ENCODE data around the gene DPEP2. TPM values are rescaled to one million over a fixed set of nuclear protein-coding genes. Genes with fewer than 3 reads are reported as not detected.

DPEP2 gene
- total and polyA plus RNA-seq, 8 donors: 2.3 to 12.6 (median 3.4) TPM

GRCh38 chr16:67989322-67990017, 9.8 kb downstream of the DPEP2 start:
- no peaks in the 10 kb centered on the region for H3K27me3 ChIP-seq
- intact Hi-C loops (cut with DNase I): loop anchor here in 1 of 2 donors (10.0 kb wide), 1 partner anchor 55 kb away; no protein-coding TSS in a partner anchor

GRCh38 chr16:67988675-67989074, 10.6 kb downstream of the DPEP2 start:
- intact Hi-C loops (cut with DNase I): loop anchor here in 1 of 2 donors (10.0 kb wide), 1 partner anchor 56 kb away; no protein-coding TSS in a partner anchor
- TF ChIP-seq, protein P1, sequence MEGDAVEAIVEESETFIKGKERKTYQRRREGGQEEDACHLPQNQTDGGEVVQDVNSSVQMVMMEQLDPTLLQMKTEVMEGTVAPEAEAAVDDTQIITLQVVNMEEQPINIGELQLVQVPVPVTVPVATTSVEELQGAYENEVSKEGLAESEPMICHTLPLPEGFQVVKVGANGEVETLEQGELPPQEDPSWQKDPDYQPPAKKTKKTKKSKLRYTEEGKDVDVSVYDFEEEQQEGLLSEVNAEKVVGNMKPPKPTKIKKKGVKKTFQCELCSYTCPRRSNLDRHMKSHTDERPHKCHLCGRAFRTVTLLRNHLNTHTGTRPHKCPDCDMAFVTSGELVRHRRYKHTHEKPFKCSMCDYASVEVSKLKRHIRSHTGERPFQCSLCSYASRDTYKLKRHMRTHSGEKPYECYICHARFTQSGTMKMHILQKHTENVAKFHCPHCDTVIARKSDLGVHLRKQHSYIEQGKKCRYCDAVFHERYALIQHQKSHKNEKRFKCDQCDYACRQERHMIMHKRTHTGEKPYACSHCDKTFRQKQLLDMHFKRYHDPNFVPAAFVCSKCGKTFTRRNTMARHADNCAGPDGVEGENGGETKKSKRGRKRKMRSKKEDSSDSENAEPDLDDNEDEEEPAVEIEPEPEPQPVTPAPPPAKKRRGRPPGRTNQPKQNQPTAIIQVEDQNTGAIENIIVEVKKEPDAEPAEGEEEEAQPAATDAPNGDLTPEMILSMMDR (IDR thresholded peaks at IDR 0.05): no peak
- Histone ChIP-seq H3K4me3 (no peak overlapping the region), H3K9me3 (no peaks in the 10 kb centered on the region), H3K4me1 (peaks cover 13 to 43% of the 10 kb centered on the region in 2 donors), H3K27me3 (no peaks in the 10 kb centered on the region), H3K36me3 (peaks cover 0 to 4% of the 10 kb centered on the region in 2 donors), H3K27ac (no peak overlapping the region)
- ATAC-seq (no peak), DNase-seq (no peak)

More at GRCh38 chr16:67989322-67990017, 9.8 kb downstream of the DPEP2 start:
- peaks cover 0 to 4% of the 10 kb centered on the region in 2 donors for H3K36me3 ChIP-seq
- H3K4me1 ChIP-seq: peaks cover 13 to 42% of the 10 kb centered on the region in 2 donors
- ATAC-seq: no peak
- DNase-seq: no peak
- no peak overlapping the region for H3K27ac ChIP-seq
- no peak overlapping the region for H3K4me3 ChIP-seq
- no peaks in the 10 kb centered on the region for H3K9me3 ChIP-seq
- TF ChIP-seq, protein P1 (IDR thresholded peaks at IDR 0.05): no peak

GRCh38 chr16:67987460-67988160, 11.7 kb downstream of the DPEP2 start:
- TF ChIP-seq, protein P1 (IDR thresholded peaks at IDR 0.05): no peak
- Histone ChIP-seq H3K27ac (peak overlapping the region in 1 of 2 donors; percentile 42), H3K4me3 (no peak overlapping the region), H3K4me1 (peaks cover 4 to 40% of the 10 kb centered on the region in 2 donors), H3K27me3 (no peaks in the 10 kb centered on the region), H3K36me3 (peaks cover 0 to 4% of the 10 kb centered on the region in 2 donors), H3K9me3 (no peaks in the 10 kb centered on the region)
- DNase-seq (no peak), ATAC-seq (no peak)
- intact Hi-C loops (cut with DNase I): loop anchor here in 1 of 2 donors (10.0 kb wide), 1 partner anchor 57 kb away; no protein-coding TSS in a partner anchor

- Histone ChIP-seq H3K27ac (peak overlapping the region in 1 of 2 donors; percentile 42), H3K27me3 (no peaks in the 10 kb centered on the region), H3K4me1 (peaks cover 4 to 39% of the 10 kb centered on the region in 2 donors), H3K4me3 (no peak overlapping the region), H3K9me3 (no peaks in the 10 kb centered on the region), H3K36me3 (peaks cover 0 to 4% of the 10 kb centered on the region in 2 donors)
- TF ChIP-seq, protein P1 (IDR thresholded peaks at IDR 0.05): no peak
- ATAC-seq: no peak
- intact Hi-C loops (cut with DNase I): loop anchor here in 1 of 2 donors (10.0 kb wide), 1 partner anchor 58 kb away; no protein-coding TSS in a partner anchor
- no peak for DNase-seq
Observed at GRCh38 chr16:67986949-67987348, 12.3 kb downstream of the DPEP2 start.
